GM21723 (cell line): ENCODE measurements around the gene GMNC.
"Not testable (repeated sequence)": the region's sequence is repeated elsewhere in the genome, so short reads cannot be mapped to it uniquely, and the experiment has no call there.

Experiments used
- ATAC-seq: cut with Tn5 transposase; IDR thresholded peaks from one replicate; pipeline ENCODE4 v1.9.1; 2021; ENCODE audit warnings: mild to moderate bottlenecking, moderate library complexity; ENCODE audit not compliant: unreplicated experiment

The GMNC gene

GRCh38 chr3:190862209-190863118 lies at the start of gene GMNC:
TSS of gene GMNC (minus strand) at chr3:190862694. CDS start at chr3:190862615, 79 bp downstream.
- ATAC-seq: peak; percentile 90

- ATAC-seq: no peak
Measured at GRCh38 chr3:190911382-190911781, 48.9 kb upstream of the GMNC start.

DNA sequence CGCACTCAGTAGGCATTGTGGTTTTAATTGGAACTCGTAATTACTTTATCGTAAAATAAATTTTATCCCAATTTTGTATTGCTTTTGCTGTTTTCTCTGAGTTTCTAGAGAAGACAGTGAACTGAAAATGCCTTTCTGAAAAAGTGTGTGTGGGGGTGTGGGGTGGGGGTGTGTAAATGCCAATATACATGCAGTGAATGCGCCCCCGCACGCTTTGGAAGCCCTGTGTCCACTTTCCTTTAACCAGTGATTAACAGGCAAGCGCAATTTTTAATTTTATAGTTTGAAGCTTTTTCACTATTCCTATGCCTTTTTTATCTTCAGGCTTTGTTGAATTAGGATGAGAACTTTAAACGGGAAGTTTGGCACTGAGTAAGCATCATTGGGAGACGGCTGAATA lies 47.4 kb upstream of the GMNC start:
- no peak for ATAC-seq

GRCh38 chr3:190903156-190903555 lies 40.7 kb upstream of the GMNC start:
- ATAC-seq: no peak

DNA sequence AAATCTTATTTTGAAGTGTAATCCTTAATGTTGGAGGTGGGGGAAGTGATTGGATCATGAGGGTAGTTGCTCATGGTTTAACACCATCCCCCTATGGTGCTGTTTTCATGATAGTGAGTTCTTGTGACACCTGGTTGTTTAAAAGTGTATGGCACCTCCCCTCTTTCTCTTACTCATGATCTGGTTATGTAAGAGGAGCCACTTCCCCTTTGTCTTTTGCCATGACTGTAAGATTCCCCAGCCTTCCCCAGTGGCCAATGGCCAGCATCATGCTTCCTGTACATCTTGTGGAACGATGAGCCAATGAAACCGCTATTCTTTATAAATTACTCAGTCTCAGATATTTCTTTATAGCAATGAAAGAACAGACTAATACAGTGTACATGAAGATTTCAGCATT lies 39.8 kb upstream of the GMNC start:
- no peak for ATAC-seq

DNA sequence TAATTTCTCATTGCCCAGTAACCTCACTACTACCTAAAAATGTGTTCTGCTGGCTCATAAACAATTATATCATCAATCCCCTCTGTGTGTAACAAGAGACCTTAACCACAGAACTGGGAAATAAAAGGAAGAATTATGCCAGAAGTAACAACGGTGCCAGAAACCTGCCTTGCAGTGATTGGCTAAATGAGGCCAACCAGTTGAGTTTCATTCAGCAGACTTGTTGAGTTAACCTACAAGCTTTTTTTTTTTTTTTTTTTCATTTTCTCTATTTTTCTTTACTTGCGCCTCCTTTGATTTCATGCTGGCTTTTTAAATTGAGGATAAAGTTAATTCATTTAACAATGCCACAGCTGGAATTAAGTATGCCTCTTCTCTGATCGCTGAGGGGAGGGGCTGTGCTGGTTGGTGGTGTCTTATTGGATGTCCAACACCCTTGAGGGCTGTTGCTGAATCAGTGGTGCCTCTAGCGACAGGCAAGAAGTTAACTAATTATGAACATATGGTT lies 30.0 kb upstream of the GMNC start:
- no peak for ATAC-seq

DNA sequence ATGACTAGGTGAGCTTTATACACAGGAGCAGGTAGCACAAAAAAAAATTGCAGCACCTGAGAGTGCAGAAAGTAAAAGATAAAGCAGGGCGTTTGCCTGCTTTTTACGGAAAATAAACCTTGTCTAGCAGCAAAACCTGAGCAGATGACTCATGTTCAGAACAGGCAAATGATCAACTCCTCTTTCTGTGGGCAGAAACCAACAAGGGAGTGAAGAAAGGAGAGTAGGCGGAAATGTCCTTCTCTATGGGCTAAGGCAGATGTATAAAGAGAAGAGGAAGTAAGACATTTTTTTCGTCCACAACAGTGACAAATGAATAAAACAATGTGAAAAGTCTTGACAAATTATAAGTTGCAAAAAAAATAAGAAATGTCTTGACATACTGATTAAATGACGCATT lies 24.5 kb upstream of the GMNC start:
- peak; percentile 68 for ATAC-seq

DNA sequence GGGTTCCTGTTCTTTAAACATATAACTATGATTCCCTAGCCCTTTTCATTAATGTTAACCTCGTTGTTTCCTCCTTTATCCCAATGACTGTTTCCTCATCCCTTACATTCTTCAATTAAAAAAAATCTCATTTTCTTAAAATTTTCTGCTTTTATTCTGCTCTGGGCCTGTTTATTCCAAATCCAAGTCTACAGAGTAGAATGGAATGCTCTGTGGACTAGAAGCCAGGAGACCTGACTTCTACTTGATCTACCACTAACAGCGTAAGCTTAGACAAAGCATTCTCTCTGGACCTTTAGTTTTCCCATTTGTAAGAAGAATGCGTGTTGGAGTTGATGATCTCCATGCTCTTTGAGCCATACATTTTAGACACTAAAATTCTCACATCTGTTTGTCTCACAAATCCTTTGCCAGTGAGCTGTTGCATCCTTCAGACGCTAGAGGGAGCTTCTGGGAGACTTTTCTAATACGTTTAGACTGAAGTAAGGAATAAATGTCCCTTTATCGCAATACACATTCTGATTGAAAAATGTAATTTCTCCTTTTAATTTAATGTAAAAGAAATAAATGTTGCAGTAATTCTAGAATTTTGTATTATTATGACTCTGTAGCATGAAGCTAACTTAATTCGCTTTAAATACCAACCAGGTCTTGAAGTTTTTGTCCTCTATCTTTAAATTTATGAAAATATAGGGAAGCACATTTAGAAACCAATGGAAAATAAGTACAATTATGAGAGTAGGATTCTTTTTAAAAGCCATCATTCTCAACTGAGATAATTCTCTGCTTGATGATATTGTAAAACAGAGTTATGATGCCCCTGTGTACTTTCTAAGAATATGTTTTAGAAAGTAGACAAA lies 21.7 kb upstream of the GMNC start:
- peak; percentile 87 for ATAC-seq

DNA sequence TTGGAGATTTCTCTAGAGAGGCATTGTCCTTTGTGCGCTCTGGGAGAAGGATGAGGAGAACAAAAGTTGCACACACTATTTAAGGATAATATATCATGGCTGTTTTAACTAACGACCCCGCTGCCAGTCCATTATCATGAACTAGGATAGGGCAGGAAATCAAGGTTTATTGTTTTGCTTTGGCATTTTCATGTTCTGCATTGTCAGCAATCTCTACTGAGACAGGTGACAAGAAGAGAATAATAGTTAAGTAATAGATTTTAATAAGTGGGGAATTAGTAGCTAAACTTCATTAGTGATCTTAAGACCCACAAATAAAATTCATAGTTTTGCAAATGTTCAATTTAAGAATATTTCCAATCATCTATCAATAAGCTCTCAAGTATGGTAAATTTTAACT lies 20.6 kb upstream of the GMNC start:
- no peak for ATAC-seq

GRCh38 chr3:190877925-190878324 lies 15.4 kb upstream of the GMNC start:
- no peak for ATAC-seq

DNA sequence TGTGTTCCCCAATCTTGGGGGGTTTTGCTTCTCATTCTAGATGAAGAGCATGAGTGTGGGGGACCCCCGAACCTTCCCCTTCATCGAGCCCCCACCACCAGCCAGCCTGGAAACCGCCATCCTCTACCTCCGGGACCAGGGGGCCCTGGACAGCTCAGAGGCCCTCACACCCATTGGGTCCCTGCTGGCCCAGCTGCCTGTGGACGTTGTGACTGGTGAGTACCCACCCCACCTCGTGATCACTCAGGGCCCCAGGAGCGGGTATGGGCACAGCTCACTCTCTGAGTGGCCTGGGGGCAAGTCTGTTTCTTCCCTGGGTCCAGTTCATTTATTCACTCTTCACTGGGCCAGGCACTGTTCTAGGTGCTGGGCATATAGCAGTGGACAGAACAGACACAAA lies 13.9 kb upstream of the GMNC start:
- ATAC-seq: not testable (repeated sequence)

GRCh38 chr3:190875061-190875460 lies 12.6 kb upstream of the GMNC start:
- not testable (repeated sequence) for ATAC-seq

DNA sequence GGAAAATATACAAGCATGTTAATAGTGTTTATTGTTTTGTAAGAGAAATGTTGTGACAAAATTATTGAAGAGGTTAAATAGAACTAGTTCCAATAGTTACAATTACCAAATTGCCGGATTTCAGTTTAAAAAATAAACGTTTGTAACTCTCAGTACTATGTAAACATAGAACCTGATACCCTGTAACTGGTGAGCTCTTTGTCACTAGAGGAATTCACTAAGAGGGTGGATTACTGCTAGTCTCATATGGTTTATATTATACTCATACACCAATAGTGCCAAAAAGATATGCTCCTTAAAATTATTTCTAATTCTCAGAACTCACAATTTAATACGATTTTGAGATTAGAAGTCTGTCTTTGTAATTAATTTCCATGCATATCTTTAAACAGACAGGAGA lies 7.6 kb upstream of the GMNC start:
- no peak for ATAC-seq

- no peak for ATAC-seq
Measured at GRCh38 chr3:190867071-190867470, 4.6 kb upstream of the GMNC start.

DNA sequence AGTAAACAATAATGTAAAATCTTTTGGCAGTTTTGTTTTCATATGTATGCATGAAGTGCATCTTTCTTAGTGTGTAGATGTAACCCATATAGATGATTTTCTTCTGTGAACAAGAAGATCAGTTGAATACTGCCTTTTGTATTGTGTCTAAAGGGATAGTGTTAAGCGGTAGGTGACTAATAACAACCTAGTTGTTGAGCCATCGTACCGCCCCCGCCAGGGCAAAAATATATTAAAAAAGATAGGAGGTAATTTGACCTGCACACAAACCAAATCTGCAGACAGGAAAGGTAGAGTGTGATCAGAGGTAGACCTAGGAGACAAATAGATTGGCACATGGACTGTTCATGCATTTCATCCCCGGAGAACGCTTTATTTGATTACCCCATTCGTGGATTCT lies 3.3 kb upstream of the GMNC start:
- ATAC-seq: no peak

- no peak for ATAC-seq
Measured at GRCh38 chr3:190865419-190865818, 2.9 kb upstream of the GMNC start.

DNA sequence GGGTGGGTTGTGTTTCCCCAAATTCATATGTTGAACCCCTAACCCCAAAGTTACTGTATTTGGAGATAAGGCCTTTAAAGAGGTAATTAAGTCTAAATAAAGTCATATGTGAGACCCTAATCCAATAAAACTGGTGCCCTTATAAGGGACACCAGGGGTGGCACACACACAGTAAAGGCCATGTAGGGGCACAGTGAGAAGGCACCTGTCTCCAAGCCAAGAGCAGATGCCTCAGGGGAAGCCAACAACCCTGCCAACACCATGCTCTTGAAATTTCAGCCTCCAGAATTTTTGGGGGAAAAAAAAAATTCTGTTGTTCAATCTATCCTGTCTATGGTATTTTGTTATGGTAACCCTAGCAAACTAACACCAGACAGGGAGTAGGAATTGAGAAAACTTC lies 1.5 kb upstream of the GMNC start:
- no peak for ATAC-seq

- ATAC-seq: no peak
Measured at GRCh38 chr3:190863119-190863465, 598 bp upstream of the GMNC start.

GRCh38 chr3:190860521-190860920 lies 2.0 kb downstream of the GMNC start:
- no peak for ATAC-seq

- ATAC-seq: no peak
Measured at GRCh38 chr3:190855151-190855550, 7.3 kb downstream of the GMNC start.

DNA sequence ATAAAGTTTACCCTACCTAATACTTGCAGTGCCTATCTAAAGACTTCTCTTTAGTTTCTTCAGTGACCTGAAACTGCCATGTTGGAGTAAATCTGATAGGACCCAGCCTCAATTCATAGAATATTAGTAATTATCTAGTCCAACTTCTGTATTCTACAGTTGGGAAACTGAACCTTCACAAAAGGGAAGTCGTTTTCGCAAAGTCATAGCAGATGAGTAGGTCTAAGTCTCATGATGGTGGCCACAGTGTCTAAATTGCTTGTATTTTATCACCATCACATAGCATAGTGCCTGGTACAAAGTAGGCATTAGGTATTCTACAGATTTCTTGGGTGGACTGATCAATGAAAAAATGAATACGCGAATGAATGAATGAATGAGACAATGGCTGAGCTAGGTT lies 8.4 kb downstream of the GMNC start:
- ATAC-seq: no peak

DNA sequence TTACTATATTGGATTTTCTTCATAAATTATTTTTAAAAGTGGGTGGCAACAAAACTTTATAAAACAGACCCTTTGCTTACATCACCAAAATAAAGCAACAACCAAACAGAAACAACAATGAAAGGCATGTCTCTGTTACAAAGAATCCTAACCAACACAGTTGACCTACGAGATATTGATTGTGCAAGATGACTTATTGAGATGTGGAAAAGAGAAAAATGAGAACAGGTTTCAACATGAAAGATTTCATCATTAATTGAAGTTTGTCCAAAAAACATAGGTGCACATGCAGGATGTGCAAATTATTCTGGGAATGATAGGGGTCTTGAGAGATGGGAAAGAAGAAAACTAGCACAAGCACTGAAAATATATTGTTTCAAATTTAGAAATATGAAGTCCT lies 9.0 kb downstream of the GMNC start:
- no peak for ATAC-seq
